SK-N-SH (cell line): ENCODE measurements around the gene TGM2.

Source experiments
- CHD2 ChIP-seq: fragments of 150-350 bp; IDR thresholded peaks from 2 replicates; pipeline ENCODE4 v1.6.1; 2018; ENCODE audit warnings: low read length; ENCODE audit not compliant: partially characterized antibody
- CTCF ChIP-seq: fragments of 200-600 bp; sonication (generic); IDR thresholded peaks from 2 replicates; pipeline ENCODE4 v1.6.1; 2017; ENCODE audit warnings: antibody characterized with exemption, mild to moderate bottlenecking, moderate library complexity
- EP300 ChIP-seq, 2 experiments: IDR thresholded peaks; 2 replicates each; pipeline versions ENCODE4 v1.4.0 to v1.6.1; 2012; ENCODE audit warnings: borderline replicate concordance in 1 of 2, low read depth in 1 of 2, low read length in 1 of 2
- FOXM1 ChIP-seq: IDR thresholded peaks from 2 replicates; pipeline ENCODE4 v1.4.0; 2012; ENCODE audit warnings: low read depth, mild to moderate bottlenecking
- IRF3 ChIP-seq: fragments of 150-350 bp; IDR thresholded peaks from 2 replicates; pipeline ENCODE4 v1.6.1; 2016; ENCODE audit warnings: mild to moderate bottlenecking, low read depth, low read length
- NFIC ChIP-seq: IDR thresholded peaks from 2 replicates; pipeline ENCODE4 v1.4.0; 2012; ENCODE audit warnings: borderline replicate concordance
- POLR2AphosphoS5 ChIP-seq: IDR thresholded peaks from 2 replicates; pipeline ENCODE4 v1.6.1; 2012; ENCODE audit warnings: low read depth, low read length
- RAD21 ChIP-seq: IDR thresholded peaks from 2 replicates; pipeline ENCODE4 v1.6.1; 2012; ENCODE audit warnings: mild to moderate bottlenecking, low read length
- REST ChIP-seq: IDR thresholded peaks from 2 replicates; pipeline ENCODE4 v1.6.1; 2012; ENCODE audit warnings: mild to moderate bottlenecking, low read depth, low read length, moderate library complexity
- RFX5 ChIP-seq: IDR thresholded peaks from 2 replicates; pipeline ENCODE4 v1.6.1; 2012; ENCODE audit warnings: mild to moderate bottlenecking, improper control_type of control experiment, low read length
- RXRA ChIP-seq: IDR thresholded peaks from 2 replicates; pipeline ENCODE4 v1.4.0; 2012; ENCODE audit warnings: low read depth, mild to moderate bottlenecking, borderline replicate concordance
- TAF1 ChIP-seq: IDR thresholded peaks from 2 replicates; pipeline ENCODE4 v1.6.1; 2012; ENCODE audit warnings: low read depth, mild to moderate bottlenecking, low read length, moderate library complexity, borderline replicate concordance
- TCF12 ChIP-seq: IDR thresholded peaks from 2 replicates; pipeline ENCODE4 v1.4.0; 2012
- USF1 ChIP-seq: IDR thresholded peaks from 2 replicates; pipeline ENCODE4 v1.4.0; 2012; ENCODE audit warnings: low read depth, borderline replicate concordance

GRCh38 chr20:38104285-38104684 is 60.8 kb downstream of the TGM2 start:
- TF ChIP-seq USF1 (no peak), RXRA (no peak), CTCF (no peak), FOXM1 (no peak), TAF1 (no peak), NFIC (no peak), EP300 (IDR thresholded peaks at IDR 0.05; ENCODE audit: borderline replicate concordance in 1 of 2, low read depth in 1 of 2, low read length in 1 of 2) (no peak), TCF12 (no peak), POLR2AphosphoS5 (no peak), CHD2 (no peak), RFX5 (no peak), REST (no peak), RAD21 (no peak), IRF3 (no peak)
